Spleen (tissue), 10 donors: ENCODE measurements around the gene RCOR3. TPM values are rescaled to one million over a fixed set of nuclear protein-coding genes. Genes with fewer than 3 reads are reported as not detected.

Experiments
- polyA plus RNA-seq, 3 donors: library from polyadenylated mRNA; stranded (reverse); fragments of 200-250 nt; gene quantifications; one replicate each; pipeline ENCODE4 v1.2.1, GENCODE V29; 2013
- total RNA-seq, 7 donors: library from RNA; depleted of rRNA in 3 of 7; stranded (reverse); fragments of >200 nt in 3 of 7; fragmentation: NEBNext Ultra II Directional in 4 of 7; extraction: Animal tissue kit (Norgen Biotek cat#: 25700) in 4 of 7; gene quantifications; one replicate each; pipeline versions ENCODE4 v1.1.0 to v1.2.1, GENCODE V29; 2016 to 2021
- donor health status: healthy with polysubstance abuse.
- donor health status: DM: no; HTN: no; CAD: no; lungs with moderate emphysema.
- donor health status: DM: no; HTN: no; CAD: no.
- donor health status: Bipolar disorder and iron deficiency.
- donor health status: healthy.
- donor health status: DM: no; HTN: no; CAD: no.
- donor health status: DM: yes; HTN: yes; CAD: no.

Gene RCOR3
- total and polyA plus RNA-seq, 10 donors: 20.9 to 94.3 (median 66.3) TPM

Other genes with a start within 250 kb of the RCOR3 start
- not detected for gene KCNH1, start 125.2 kb upstream of the RCOR3 start, total RNA-seq
- not detected for gene KCNH1, start 125.2 kb upstream of the RCOR3 start, polyA plus RNA-seq
- gene TRAF5, start 67.5 kb downstream of the RCOR3 start, total RNA-seq: 10 to 100 TPM; 44.3 to 69.6 (median 53.6) TPM
- gene TRAF5, start 67.5 kb downstream of the RCOR3 start, polyA plus RNA-seq: 10 to 100 TPM; 34.9 to 59.4 (median 39.3) TPM
- not detected for gene RD3, start 232.8 kb downstream of the RCOR3 start, total RNA-seq
- gene RD3, start 232.8 kb downstream of the RCOR3 start, polyA plus RNA-seq: not detected